ENCODE results near the gene DSPP.
"Not testable (repeated sequence)": the region's sequence is repeated elsewhere in the genome, so short reads cannot be mapped to it uniquely, and the experiment has no call there.

Gene DSPP

GRCh38 chr4:87608229-87608628 lies at the start of gene DSPP:
Gene DSPP (plus strand): TSS chr4:87608529. CDS start chr4:87610909, 2,380 bp downstream.
- DNase-seq, result no peak

GRCh38 chr4:87559090-87559837 lies 49.1 kb upstream of the DSPP start:
- DNase-seq, result peak; percentile 54

- no peak for DNase-seq
Observed at GRCh38 chr4:87560802-87561201, 47.5 kb upstream of the DSPP start.

- DNase-seq, result no peak
Observed at GRCh38 chr4:87565746-87566145, 42.6 kb upstream of the DSPP start.

- DNase-seq, result no peak
Observed at GRCh38 chr4:87566276-87566675, 42.1 kb upstream of the DSPP start.

- no peak for DNase-seq
Observed at GRCh38 chr4:87567191-87567590, 41.1 kb upstream of the DSPP start.

GRCh38 chr4:87570290-87570805 lies 38.0 kb upstream of the DSPP start:
- no peak for DNase-seq

- DNase-seq, result not testable (repeated sequence)
Observed at GRCh38 chr4:87574376-87574775, 34.0 kb upstream of the DSPP start.

- DNase-seq, result no peak
Observed at GRCh38 chr4:87574996-87575395, 33.3 kb upstream of the DSPP start.

- no peak for DNase-seq
Observed at GRCh38 chr4:87575408-87575807, 32.9 kb upstream of the DSPP start.

GRCh38 chr4:87575983-87576382 lies 32.3 kb upstream of the DSPP start:
- DNase-seq, result no peak

GRCh38 chr4:87579478-87579877 lies 28.9 kb upstream of the DSPP start:
- DNase-seq, result no peak

- no peak for DNase-seq
Observed at GRCh38 chr4:87580057-87580456, 28.3 kb upstream of the DSPP start.

- no peak for DNase-seq
Observed at GRCh38 chr4:87584222-87584908, 24.0 kb upstream of the DSPP start.

- DNase-seq, result no peak
Observed at GRCh38 chr4:87589531-87589930, 18.8 kb upstream of the DSPP start.

- no peak for DNase-seq
Observed at GRCh38 chr4:87592124-87592523, 16.2 kb upstream of the DSPP start.

GRCh38 chr4:87601361-87601760 lies 7.0 kb upstream of the DSPP start:
- no peak for DNase-seq

GRCh38 chr4:87614292-87614890 lies 6.1 kb downstream of the DSPP start:
- DNase-seq, result no peak

GRCh38 chr4:87616268-87616667 lies 7.9 kb downstream of the DSPP start:
- DNase-seq, result no peak

- no peak for DNase-seq
Observed at GRCh38 chr4:87620086-87620485, 11.8 kb downstream of the DSPP start.

GRCh38 chr4:87620491-87620890 lies 12.2 kb downstream of the DSPP start:
- no peak for DNase-seq

- DNase-seq, result no peak
Observed at GRCh38 chr4:87622303-87622702, 14.0 kb downstream of the DSPP start.

GRCh38 chr4:87624698-87625097 lies 16.4 kb downstream of the DSPP start:
- DNase-seq, result no peak

- DNase-seq, result no peak
Observed at GRCh38 chr4:87631668-87632067, 23.3 kb downstream of the DSPP start.
